PC-3 (cell line): ENCODE measurements around the gene TNRC18. TPM values are rescaled to one million over a fixed set of nuclear protein-coding genes. Genes with fewer than 3 reads are reported as not detected.

Source experiments
- total RNA-seq: library from RNA; depleted of rRNA; stranded (reverse); fragments of >200 nt; gene quantifications from 2 replicates; pipeline ENCODE4 v1.2.3, GENCODE V29; 2014; rRNA removed

Gene TNRC18
- total RNA-seq, 1 experiment from 2014 or later, result 26.8 TPM

Other genes starting within 250 kb of the TNRC18 start
- gene WIPI2, start 233.6 kb downstream of the TNRC18 start, total RNA-seq, result 51.5 and 59.3 TPM in 2 replicates
- 6.7 and 8.9 TPM in 2 replicates for gene SLC29A4, start 140.9 kb downstream of the TNRC18 start, total RNA-seq
- gene FBXL18, start 90.0 kb upstream of the TNRC18 start, total RNA-seq, result 10.2 and 16.2 TPM in 2 replicates
- gene ACTB, start 106.8 kb upstream of the TNRC18 start, total RNA-seq, result 1,825 and 2,289 TPM in 2 replicates
- gene FSCN1, start 169.0 kb upstream of the TNRC18 start, total RNA-seq, result 318 and 403 TPM in 2 replicates